Measurements from ENCODE around the gene TBC1D2. TPM values are rescaled to one million over a fixed set of nuclear protein-coding genes. Genes with fewer than 3 reads are reported as not detected.
A peak's percentile ranks its signal among the peaks of the same experiment; 100 is the strongest.
"Not testable (repeated sequence)": the region's sequence is repeated elsewhere in the genome, so short reads cannot be mapped to it uniquely, and the experiment has no call there.

TBC1D2 gene
- polyA plus RNA-seq, 10 donors: 1.1 to 2.8 (median 2.0) TPM

DNA sequence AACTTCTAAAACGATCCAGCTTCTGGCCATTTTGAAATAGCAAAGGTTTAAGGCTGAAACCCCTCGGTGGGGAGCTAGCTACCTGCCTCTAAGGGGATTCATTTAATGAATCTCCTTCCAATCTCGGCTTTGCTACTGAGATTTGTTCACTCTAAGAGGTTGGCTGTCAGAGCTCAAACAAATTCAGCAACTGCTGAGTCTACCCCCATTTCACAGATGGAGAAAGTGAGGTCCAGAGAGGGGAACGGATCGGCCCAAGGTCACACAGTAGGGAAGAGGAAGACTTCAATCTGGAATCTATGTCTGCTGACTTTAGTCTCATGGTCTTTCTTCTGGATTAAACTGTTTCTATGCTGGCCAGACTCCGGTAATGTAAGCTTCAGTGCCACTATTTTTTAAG lies 66.0 kb downstream of the TBC1D2 start:
- no peak for DNase-seq

DNA sequence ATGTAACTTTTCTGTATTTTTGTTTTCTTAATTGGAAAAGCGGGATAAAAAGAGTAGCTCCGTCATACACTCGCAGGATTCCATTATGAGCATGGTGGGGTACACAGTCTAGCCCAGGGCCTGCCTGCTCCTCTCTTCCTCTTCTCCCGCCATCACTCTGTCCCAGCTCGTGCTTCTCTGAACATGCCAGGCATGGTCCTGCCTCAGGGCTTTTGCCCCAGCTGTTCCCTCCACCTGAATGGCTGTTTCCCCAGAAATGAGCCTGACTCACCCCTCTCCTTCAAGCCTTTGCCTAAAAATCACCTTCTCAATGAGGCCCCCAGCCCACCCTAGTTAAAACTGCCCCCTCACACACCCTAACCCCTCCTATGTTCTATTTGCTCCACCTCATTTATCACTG lies 67.5 kb downstream of the TBC1D2 start:
- no peak for DNase-seq

DNA sequence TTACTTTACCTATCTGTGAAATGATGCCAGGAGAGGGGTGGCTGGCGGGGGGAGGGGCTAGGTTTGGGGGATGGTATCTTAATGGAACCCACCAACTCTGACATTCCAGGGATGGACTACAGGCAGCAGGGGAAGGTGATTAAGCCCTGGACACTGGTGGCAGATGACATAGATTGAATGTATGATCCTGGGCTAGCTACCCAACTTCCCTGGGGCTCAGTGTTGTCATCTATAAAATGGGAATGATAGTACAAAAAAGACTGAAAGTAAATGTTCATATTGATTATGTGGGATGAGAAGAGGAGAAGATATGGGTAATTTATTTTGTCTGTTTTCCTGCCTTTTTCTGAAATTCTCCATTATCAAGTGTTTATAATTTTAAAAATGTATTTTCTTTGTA lies 69.2 kb downstream of the TBC1D2 start:
- DNase-seq: no peak

DNA sequence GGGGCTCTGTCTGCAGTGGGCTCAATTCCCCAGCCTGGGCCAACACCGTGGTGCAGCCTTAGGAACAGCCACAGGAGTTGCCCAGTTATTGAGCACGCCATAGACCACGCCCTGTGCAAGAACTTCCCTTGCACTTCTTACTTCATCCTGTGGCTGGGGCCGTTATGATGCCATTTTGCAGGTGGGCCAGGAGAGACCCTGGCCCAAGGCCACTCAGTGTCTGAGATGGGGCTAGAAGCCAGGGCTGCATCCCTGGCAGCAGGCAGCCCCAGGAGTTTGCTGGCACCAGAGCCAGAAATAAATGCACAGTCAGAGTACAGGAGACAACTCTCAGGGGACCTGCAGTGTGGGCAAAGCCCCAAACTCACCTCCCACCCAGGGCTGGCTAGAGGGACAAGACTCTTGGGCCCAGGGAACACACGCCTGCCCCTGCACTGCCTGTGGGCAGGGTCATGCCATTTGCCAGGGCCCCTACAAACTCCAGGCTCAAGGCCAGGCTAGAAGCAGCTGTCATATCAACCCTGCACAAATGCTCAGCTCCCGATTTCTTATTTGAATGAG lies 69.8 kb downstream of the TBC1D2 start:
- DNase-seq: no peak

DNA sequence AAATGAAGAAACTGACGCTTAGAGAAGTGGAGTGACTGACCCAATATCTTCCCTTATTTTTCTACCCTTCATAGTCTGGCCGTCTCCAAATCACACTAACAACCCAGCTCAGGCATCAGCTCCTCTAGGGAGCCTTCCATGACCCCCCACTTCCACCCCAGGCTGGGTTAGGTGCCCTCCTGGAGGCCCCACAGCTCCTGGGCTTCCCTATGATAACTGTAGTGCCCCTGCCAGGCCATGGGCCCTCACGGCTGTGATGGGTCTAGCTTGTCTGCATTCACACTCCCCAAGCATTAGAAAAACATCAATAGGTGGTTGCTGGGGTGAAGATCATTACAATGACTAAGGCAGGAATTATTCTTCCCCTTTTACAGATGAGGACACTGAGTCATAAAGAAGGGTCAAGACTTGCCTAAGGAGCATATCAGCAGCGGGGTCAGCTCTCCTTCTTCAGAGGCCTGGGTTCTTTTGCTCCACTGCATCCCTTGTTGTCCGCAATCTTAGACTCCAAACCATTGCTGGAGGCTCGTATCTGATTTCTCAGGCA lies 70.4 kb downstream of the TBC1D2 start:
- no peak for DNase-seq

DNA sequence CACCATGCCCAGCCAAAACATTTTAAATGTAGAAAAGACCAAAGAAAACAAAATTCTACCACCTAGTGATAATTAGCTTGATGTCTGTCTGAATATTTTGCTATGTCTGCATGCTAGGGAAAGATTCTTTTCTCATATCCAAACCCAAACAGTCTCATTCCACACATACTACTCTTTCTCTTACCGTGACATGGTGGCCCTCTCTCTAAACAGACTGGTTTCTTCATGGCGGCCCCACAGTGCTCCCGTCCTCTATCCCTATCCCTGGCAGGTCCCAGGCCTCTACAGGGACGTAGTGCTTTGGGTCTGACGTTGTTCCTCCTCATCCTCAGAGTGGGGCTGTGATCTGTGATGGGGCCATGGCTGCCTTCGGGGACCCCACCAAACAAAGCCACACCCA lies 71.1 kb downstream of the TBC1D2 start:
- no peak for DNase-seq

DNA sequence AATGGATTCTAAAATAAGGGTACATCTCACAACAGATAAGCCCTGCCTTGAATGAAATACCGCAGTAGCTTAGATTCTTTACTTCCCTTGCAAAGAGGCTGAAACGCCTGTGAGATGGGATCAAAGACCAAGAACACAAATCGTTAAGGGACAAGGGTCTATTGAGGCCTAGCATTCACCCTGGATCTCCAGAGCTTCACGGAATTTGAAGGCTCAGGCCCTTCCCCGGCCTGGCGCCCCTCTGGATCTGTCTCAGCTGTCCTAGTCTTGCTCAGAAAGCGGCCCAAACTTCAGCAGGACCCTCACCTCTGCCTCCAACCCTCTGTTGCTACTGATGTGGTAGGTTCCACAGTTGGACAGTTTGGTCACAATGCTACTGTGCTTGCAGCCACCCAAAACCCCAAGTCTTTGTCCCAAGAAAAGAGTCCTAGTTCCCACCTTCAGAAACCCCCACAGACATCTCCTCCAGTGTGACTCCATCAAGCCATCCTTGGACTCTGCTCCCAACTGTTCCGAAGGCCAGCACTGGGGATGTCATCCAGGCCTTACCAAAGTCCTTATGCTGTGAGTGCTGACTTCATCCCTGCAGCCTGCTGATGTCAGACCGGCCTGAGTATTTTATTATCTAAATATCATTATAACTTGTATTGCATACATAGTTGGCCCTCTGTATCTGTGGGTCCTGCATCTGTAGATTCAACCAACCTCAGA lies 72.4 kb downstream of the TBC1D2 start:
- DNase-seq: no peak

DNA sequence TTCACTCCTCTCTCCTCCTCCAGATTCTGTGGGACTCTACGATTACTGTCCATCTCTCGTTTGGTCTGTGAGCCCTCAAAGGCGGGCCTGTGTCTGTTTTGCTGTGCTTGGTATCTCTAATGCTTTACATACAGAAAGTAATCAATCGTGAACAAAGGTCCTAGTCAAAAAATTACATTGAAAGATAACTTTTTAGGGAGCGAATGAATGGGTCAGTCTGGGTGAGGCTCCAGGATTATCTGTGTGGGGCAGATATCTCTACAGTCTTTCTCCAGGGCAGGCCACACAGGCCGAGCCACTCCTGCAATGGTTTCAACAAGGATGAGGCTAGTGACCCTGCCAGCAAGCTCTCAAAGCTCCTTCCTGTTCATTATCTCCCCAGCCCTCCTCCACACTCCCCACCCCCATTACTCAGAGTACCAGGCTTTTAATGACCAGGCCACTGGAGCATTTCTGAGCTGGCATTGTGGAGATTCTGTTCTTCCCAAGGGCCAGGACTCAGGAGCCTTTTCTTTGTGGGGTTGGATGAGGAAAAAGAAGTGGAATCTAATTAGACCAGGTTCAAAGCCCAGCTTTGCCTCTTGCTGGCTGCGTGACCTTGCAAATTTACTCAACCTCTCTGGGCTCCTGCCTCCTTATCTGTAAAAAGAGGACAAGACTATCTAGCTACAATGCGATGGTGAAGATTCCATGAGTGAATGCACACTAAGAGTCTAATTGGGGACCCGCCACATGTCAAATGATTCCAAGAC lies 73.2 kb downstream of the TBC1D2 start:
- no peak for DNase-seq

DNA sequence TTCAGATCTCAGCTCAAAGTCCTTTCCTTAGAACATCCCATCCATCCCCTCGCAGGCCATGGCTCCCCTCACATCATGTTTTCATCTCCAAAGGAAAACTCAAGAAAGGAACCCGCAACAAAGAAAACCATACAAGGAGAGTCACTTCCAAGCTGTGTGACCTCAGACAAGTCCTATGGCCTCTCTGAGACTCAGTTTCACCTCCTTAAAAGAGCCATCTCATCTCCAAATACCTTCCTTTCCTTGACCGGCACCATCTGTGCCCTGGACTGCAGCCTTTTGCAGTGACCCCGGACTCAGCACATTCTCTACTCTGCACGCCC lies 73.7 kb downstream of the TBC1D2 start:
- no peak for DNase-seq

DNA sequence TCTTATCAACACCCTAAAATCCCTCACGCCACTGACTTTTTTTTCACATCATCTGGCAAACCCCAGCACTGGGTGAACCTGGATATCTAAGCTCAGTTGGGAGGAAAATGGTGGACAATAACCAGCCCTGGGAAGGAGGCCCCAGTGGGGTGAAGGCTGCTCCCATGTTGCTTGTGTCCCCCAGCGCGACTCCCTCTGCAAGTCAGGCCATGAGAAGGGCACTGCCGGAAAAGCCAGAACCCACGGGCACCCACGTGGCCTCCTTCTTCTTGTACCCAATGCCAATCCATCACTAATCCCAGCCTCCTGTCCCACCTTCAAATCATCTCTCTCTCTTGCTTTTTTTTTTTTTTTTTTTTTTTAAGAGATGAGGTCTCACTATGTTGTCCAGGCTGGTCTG lies 74.5 kb downstream of the TBC1D2 start:
- DNase-seq: no peak

DNA sequence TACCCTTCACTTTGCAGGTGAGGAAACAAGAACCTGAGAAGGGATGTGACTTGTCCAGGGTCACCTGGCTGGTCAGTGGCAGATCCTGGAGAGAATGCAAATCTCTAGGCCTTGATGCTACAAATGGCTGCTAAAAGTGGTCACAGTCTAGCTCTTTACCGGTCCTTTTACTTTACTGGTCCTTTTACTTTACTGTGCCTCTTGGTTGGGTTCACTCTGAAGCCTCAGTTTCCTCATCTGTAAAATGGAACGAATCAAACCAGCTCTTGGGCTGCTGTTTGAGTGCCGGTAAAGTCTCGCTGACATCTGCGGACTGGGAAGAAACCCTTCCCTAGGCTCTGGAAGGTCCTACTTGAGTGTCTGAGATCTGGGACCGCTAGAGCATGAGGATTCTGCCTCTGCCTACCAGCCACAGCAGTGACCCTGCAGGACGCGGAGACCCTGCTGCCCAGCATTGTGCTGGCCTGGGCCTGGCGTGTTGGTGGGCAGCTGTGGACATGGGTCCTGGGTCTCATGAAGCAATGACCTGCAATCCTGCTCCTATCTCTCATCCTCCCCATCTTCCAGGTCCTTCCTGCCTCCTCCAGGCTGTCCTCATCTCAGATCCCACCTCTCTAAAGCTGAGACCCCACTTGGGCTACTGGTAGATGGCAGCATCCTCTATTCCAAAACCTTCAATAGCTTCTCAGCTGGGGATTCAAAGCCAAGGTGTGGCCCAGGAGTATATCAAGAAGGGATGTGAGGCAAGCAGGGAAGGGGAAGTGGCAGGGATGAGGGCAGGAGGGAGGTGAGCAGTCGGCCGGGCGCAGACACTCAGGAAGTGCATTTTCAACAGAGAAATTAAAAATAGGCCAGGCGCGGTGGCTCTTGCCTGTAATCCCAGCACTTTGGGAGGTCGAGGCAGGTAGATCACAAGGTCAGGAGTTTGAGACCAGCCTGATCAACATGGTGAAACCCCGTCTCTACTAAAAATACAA lies 76.3 kb downstream of the TBC1D2 start:
- no peak for DNase-seq

DNA sequence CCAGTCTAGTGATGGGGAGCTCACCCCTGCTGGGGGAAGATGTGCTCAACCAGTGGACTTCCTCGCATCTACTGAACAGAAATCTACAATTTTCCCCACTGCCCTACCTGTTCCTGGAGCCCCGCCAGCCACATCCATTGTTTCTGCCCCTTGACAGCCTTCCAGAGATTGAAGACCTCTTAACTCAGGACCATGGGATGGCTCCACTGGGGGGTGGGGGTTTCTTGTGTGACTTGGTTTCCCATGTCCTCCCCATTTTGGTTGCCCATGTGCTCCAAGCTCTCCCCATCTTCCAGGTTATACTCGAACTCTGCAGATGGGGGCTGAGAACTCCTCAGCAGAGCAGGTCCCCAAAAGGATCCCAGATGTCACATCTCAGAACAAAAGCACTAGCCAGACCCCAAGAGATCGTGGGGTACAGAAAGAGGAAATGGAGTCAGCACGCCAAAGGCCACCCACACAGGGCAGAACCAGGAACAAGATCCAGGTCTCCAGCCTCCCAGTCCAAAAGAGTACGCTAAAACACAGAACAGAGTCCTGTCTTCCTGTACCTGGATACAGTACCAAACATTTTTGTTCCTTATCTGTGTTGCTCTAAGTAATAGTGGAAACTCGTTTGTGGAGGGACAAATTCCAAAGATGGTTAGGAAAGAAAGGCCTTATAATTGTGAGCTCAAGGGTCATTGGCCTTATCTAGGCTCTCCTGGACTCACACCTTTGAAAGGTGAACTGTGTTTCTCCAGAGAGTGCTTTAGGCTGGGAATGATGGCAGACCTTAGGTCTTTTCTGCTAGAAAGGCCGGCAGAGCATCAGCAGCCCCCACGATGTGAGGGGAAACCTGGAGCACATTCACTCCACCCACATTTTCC lies 78.8 kb downstream of the TBC1D2 start:
- no peak for DNase-seq

DNA sequence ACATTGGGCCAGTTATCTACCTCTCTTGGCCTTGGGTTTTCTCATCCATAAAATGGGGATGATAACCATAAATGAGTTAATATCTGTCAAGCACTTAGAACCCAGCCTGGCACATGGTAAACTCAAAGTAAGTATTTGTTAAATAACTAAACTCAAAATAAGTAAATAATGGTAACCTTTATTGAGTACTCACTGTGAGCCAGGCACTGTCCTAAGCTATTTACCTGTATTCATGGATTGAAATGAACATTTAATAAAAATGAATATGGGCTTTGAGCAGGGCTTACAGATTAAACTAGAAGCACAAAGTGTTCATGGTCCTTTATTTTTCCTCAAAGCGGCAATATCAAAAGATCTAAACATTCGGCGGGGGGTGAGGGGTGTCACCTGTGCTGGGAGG lies 79.7 kb downstream of the TBC1D2 start:
- DNase-seq: no peak

DNA sequence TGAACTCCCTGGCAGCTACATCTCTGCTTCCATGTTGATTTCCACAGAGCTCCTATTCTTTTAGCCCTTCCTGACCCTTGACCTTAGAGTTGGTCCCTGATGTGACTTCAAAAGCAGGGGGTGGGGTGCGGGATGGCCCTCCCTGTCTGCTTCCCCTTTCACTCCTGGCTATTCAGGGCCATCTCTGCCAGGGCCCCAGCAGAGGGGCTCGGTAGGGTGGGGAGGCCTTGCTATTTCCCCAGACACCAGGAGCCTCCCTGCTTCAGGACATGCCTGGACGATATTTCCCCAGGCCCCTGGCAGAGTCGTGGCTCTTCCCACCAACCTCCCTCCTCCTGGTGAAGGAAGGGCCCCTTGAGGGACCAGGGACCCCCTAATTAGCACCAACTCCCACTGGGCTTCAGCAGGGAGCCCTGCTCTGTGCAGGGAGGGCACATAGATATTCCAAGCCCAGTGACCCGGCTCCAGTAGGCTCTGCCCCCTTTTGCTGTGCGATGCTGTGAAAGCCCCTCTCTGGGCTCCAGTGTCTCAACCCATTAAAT lies 80.3 kb downstream of the TBC1D2 start:
- no peak for DNase-seq

DNA sequence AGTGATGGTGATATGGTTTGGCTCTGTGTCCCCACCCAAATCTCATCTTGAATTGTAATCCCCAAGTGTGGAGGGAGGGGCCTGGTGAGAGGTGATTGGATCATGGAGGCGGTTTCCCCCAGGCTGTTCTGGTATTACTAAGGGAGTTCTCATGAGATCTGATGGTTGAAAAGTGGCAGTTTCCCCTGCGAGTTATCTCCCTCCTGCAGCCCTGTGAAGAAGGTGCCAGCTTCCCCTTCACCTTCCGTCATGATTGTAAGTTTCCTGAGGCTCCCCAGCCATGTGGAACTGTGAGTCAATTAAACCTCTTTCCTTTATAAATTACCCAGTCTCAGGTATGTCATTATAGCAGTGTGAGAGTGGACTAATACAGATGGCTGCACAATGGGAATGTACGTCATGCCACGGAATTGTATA lies 80.9 kb downstream of the TBC1D2 start:
- not testable (repeated sequence) for DNase-seq

DNA sequence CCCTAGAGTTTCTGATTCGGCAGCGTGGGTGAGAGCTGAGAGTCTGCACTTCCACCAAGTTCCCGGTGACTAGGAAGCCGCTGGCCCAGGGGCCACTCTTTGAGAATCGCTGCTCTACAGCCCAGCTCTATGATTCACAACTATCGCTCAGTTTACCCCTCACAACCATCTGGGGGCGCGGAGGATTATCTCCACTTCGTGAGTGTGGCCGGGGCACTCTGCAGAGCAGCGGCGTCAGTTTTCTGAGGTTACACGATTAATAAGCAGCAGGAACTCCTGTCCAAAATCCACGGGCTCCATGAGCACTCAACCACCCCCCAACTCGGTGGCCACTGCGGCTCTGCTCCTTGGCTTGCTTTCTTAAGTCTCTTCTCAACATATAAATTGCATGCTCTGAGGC lies 82.3 kb downstream of the TBC1D2 start:
- DNase-seq: no peak

DNA sequence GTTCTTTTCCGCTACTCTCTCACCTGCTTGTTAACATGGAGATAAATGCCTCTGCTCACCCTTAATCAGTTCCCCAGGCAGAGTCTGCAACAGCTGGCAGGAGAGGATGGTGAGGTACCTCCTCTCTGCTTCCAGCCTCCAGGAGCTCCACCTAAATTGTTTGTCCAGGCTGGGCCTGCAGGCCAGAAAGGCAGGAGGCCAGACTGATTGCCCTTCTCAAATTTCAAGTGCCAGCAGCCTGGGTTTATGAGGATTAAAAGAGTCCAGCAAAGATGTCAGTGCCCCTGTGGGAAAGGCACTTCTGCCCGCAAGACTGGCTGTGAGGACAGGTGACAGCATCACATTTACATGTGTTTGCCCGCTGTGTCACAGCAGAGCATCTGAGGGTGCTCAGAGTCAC lies 82.8 kb downstream of the TBC1D2 start:
- no peak for DNase-seq

DNA sequence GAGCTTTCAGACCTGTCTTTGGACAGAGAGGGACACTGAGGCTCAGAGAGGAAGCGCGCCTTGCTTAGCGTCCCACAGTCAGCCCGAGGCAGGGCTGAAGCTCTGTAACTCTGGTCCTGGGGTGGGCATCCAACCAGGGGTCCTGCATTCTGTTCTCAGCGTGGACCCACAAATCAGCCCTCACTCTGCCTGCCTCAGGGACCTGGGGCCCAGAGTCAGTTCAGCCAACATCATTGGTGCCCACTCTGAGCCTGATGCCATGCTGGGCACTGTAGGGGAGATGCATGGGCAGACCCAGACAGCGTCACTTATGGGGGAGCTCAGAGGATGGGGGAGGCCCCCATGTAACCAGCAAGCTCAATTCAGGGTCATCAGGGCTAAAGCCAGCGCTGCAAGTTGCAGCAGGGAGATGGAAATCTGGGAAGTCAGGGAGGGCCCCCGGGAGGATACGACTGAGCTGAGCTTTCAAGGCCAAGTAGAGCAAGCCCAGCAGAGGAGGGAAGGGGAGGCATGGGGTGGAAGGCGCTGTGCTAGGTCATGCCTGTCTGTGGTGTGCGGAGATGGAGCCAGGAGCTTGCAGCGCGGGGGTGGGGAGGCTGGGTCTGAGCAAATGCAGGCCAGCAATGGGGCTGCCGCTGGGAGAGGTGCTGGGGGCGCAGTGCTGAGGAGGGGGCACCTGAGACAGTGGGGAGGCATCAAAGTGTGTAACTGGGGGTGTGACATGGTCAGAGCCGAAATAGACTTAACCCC lies 84.1 kb downstream of the TBC1D2 start:
- DNase-seq: peak in 1 of 3 donors; percentile 10

DNA sequence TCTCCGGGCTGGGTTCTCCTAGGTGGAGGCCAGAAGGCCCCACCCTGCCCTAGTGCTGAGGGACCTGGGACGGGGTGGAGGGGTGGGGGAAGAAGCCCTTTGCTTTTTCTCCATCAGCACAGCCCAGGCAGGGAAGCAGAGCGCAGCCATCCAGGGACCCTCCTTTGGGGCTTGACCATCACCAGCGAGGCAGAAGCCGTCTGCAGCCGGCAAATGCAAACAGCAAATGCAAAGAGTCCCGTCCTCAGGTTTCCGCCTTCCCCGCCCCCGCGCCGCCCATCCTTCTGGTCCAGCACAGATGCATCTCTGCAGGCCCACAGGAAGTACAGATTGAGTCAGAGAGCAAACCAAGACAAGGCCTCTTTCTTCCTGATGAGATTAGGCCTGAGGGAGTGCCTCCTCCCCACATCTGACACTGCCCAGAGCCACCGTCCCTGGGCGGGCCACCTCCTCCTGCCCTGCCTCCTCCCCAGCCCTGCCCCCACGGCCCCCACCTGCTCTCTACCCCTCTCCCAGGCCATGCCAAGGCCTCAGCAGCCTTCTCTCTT lies 86.4 kb downstream of the TBC1D2 start:
- peak in 1 of 3 donors; percentile 65 for DNase-seq
